GM12801 (cell line): Measurements from ENCODE around the gene TENM4.

ENCODE experiments used
- CTCF ChIP-seq: IDR thresholded peaks from one replicate; pipeline ENCODE4 v1.5.1; 2011; ENCODE audit warnings: control low read depth; ENCODE audit not compliant: insufficient read length; ENCODE audit errors: extremely low read depth

TENM4 gene

GRCh38 chr11:79128291-79128690 is 312.5 kb downstream of the TENM4 start:
- TF ChIP-seq CTCF = no peak

- TF ChIP-seq CTCF = no peak
These were observed 318.1 kb downstream of the TENM4 start for GRCh38 chr11:79122759-79123158.

DNA sequence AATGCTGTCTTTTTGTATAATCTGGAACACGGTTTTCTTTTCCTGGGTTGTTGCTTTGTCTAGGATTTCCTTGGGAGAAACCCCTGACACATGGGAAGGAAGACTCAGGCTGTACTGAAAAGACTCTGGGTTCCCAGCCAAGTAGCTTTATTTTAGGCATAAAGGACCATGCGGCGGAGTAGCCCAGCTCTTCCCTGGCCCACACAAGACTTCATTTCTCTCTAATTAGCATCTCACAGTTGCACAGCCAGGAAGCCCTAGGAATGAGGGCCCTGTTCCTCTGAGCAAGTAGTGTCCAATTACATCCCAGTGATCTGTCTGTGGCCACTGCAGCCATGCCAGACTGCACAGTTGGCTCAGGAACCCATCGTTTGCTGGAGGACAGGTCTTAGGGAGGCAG is 319.5 kb downstream of the TENM4 start:
- no peak for TF ChIP-seq CTCF

DNA sequence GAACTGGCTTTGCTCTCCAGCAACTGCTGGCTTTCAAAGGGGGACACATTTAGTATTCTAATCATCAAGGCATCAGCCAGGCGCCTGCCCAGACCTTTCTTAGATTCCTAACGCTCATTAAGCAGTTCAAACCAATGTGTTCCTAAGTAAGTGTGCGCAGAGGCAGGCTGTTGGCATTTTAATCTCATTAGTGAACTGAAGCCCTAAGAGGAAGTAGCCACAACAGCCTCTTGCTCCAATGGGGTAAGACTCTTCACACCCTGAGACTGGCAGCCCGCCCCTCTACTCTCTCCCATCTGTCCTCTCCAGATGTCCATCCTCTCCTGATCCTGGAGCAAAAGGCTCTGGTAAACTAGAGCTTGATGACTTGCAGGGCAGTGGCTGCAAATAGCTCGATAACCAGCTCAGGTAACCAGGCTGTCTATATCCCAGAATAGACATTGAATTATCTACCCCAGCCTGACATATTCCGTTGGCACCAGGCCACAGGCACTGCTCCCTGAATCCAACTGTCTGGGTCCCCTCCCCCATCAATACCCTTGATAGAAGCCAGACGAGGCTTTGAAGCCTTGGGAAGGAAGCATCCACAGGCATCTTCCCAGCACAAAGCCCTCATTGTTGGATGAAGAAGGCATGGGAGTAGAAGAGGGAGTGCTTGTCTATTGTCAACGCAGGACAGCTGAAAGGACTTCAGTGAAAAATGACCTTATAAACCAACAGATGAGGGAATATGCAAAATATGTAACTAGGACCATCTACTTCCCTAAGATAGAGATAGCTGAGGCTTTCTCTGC is 321.1 kb downstream of the TENM4 start:
- TF ChIP-seq CTCF = no peak

DNA sequence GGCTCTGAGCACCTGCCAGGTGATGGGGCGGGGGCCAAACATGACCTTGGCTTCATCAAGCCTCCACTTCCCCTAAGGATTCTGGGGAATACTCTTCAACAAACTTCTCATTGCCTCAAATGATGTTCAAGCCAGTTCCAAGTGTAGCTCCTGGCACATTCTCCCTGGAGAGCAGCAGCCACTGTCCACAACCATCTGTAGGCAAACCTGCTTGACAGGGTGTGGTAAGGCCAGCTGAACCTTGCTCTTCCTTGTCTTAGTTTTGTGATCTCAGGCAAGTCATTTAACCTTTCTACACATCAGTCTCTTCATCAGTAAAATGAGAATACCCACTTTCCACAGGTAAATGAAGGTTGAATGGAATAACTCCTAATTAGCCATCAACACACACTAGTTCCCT is 323.3 kb downstream of the TENM4 start:
- TF ChIP-seq CTCF = no peak

- no peak for TF ChIP-seq CTCF
These were observed 324.2 kb downstream of the TENM4 start for GRCh38 chr11:79116600-79116999.

GRCh38 chr11:79113054-79113690 is 327.7 kb downstream of the TENM4 start:
- TF ChIP-seq CTCF = no peak
